ENCODE data around the gene PRKCD. TPM values are rescaled to one million over a fixed set of nuclear protein-coding genes. Genes with fewer than 3 reads are reported as not detected.

The PRKCD gene
- total RNA-seq, 2 donors from 2014 or later = 15.5 to 16.9 TPM

DNA sequence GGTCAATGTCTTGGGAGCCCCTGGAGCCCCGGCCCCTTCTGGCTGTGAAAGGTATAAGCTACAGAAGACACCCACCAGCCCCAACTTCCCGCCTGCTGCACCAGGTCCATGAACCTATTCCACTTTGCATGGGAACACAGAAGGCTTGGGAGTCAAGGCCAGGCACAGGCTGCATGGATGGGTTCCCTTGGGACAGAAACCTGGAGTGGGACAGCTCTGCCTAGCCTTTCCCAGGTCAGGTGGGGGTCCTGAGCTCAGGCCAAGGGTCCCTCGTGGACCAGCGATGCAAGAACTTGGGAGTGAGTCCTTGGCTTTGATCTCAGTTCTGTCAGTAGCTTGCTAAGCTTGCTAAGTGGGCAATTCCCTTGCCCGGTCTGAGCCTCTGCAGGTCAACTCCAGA, 69.8 kb downstream of the PRKCD start:
- H3K4me3 ChIP-seq = no peak overlapping the region
- H3K4me1 ChIP-seq = no peaks in the 10 kb centered on the region
- no peak for DNase-seq
- 87 to 90% methylated on average over 3 to 4 of the region's 5 CpGs for WGBS, 2 donors
- H3K27me3 ChIP-seq = no peaks in the 10 kb centered on the region
- intact Hi-C loops (cut with DNase I) = no loop called here
- H3K9me3 ChIP-seq = no peaks in the 10 kb centered on the region
- TF ChIP-seq CTCF (IDR thresholded peaks at IDR 0.05) = no peak
- no peak for TF ChIP-seq POLR2A (IDR thresholded peaks at IDR 0.05)
- H3K27ac ChIP-seq = no peak overlapping the region
- no peak for ATAC-seq
- peaks cover 19 to 59% of the 10 kb centered on the region in 2 donors for H3K36me3 ChIP-seq (replicated peaks in 1 of 2; ENCODE audit: insufficient read depth in 1 of 2, low read depth in 2 of 2)

GRCh38 chr3:53231532-53232511, 70.8 kb downstream of the PRKCD start:
- H3K4me1 ChIP-seq = peaks cover 10% of the 10 kb centered on the region
- H3K36me3 ChIP-seq (replicated peaks in 1 of 2; ENCODE audit: insufficient read depth in 1 of 2, low read depth in 2 of 2) = peaks cover 14 to 53% of the 10 kb centered on the region in 2 donors
- no peak overlapping the region for H3K27ac ChIP-seq
- DNase-seq (no peak), ATAC-seq (no peak)
- intact Hi-C loops (cut with DNase I) = no loop called here
- H3K9me3 ChIP-seq = no peaks in the 10 kb centered on the region
- 82 to 87% methylated on average over 4 to 13 of the region's 13 CpGs for WGBS, 2 donors
- H3K4me3 ChIP-seq = no peak overlapping the region
- TF ChIP-seq CTCF (IDR thresholded peaks at IDR 0.05) (no peak), POLR2A (IDR thresholded peaks at IDR 0.05) (no peak)
- H3K27me3 ChIP-seq = no peaks in the 10 kb centered on the region

GRCh38 chr3:53232641-53233377, 71.8 kb downstream of the PRKCD start:
- DNase-seq = no peak
- TF ChIP-seq CTCF (IDR thresholded peaks at IDR 0.05) = no peak
- TF ChIP-seq POLR2A (IDR thresholded peaks at IDR 0.05) = no peak
- Histone ChIP-seq H3K27ac (no peak overlapping the region), H3K4me1 (peaks cover 20% of the 10 kb centered on the region), H3K9me3 (no peaks in the 10 kb centered on the region), H3K27me3 (no peaks in the 10 kb centered on the region), H3K36me3 (replicated peaks in 1 of 2; ENCODE audit: insufficient read depth in 1 of 2, low read depth in 2 of 2) (peaks cover 9 to 45% of the 10 kb centered on the region in 2 donors), H3K4me3 (no peak overlapping the region)
- intact Hi-C loops (cut with DNase I) = no loop called here
- no peak for ATAC-seq
- 78 to 83% methylated on average over 10 to 17 of the region's 18 CpGs for WGBS, 2 donors

- intact Hi-C loops (cut with DNase I) = no loop called here
- Histone ChIP-seq H3K27ac (no peak overlapping the region), H3K9me3 (no peaks in the 10 kb centered on the region), H3K36me3 (replicated peaks in 1 of 2; ENCODE audit: insufficient read depth in 1 of 2, low read depth in 2 of 2) (peaks cover 0 to 32% of the 10 kb centered on the region in 2 donors), H3K4me1 (peaks cover 35% of the 10 kb centered on the region), H3K27me3 (no peaks in the 10 kb centered on the region), H3K4me3 (no peak overlapping the region)
- 74 to 83% methylated on average over 15 of the region's 15 CpGs for WGBS, 2 donors
- ATAC-seq (no peak), DNase-seq (no peak)
- TF ChIP-seq CTCF (IDR thresholded peaks at IDR 0.05) = no peak
- no peak for TF ChIP-seq POLR2A (IDR thresholded peaks at IDR 0.05)
These were observed 73.3 kb downstream of the PRKCD start for GRCh38 chr3:53234130-53234840.

Data from body of pancreas (tissue), 4 donors.